Neural cell (in vitro differentiated cells): ENCODE data around the gene PRKCQ. TPM values are rescaled to one million over a fixed set of nuclear protein-coding genes. Genes with fewer than 3 reads are reported as not detected.

Source experiments
- H2AFZ ChIP-seq: fragments of 200-600, 300-800 bp; sonication (generic), shearing (Covaris generic); 2 replicates; pipeline ENCODE4 v1.6.0; 2014; ENCODE audit warnings: low read depth, mild to moderate bottlenecking, antibody characterized with exemption, low read length, moderate library complexity
- H3F3A ChIP-seq: fragments of 200-600 bp; shearing (Covaris generic); 2 replicates; pipeline ENCODE4 v1.6.1; 2016; ENCODE audit warnings: mild to moderate bottlenecking, moderate library complexity, mixed read lengths, antibody characterized with exemption, low read length; ENCODE audit not compliant: insufficient read depth, poor library complexity, severe bottlenecking
- H3K27ac ChIP-seq: fragments of 200-600, 300-800 bp; sonication (generic), shearing (Covaris generic); 2 replicates; pipeline ENCODE4 v1.5.1; 2014; ENCODE audit warnings: mild to moderate bottlenecking, low read length, moderate library complexity
- H3K27me3 ChIP-seq: fragments of 300-800, 200-600 bp; sonication (generic), shearing (Covaris generic); 2 replicates; pipeline ENCODE4 v1.6.0; 2014; ENCODE audit warnings: mild to moderate bottlenecking, low read depth, low read length, moderate library complexity; ENCODE audit not compliant: insufficient read depth
- H3K36me3 ChIP-seq: fragments of 300-800, 200-600 bp; sonication (generic), shearing (Covaris generic); 2 replicates; pipeline ENCODE4 v1.5.1; 2014; ENCODE audit warnings: mild to moderate bottlenecking, antibody characterized with exemption, low read length, moderate library complexity; ENCODE audit not compliant: insufficient read depth
- H3K4me2 ChIP-seq: fragments of 300-800, 200-600 bp; sonication (generic), shearing (Covaris generic); 2 replicates; pipeline ENCODE4 v1.6.0; 2014; ENCODE audit warnings: mild to moderate bottlenecking, low read length
- H3K4me3 ChIP-seq: fragments of 300-800, 200-600 bp; sonication (generic), shearing (Covaris generic); 2 replicates; pipeline ENCODE4 v1.5.1; 2014; ENCODE audit warnings: mild to moderate bottlenecking, low read length, moderate library complexity
- H3K79me2 ChIP-seq: fragments of 200-600 bp; shearing (Covaris generic); replicated peaks from 2 replicates; pipeline ENCODE4 v1.6.0; 2014; ENCODE audit warnings: mild to moderate bottlenecking, low read length, moderate library complexity; ENCODE audit not compliant: insufficient read depth
- H3K9ac ChIP-seq: fragments of 300-800, 200-600 bp; sonication (generic), shearing (Covaris generic); 2 replicates; pipeline ENCODE4 v1.6.1; 2016; ENCODE audit warnings: mild to moderate bottlenecking, low read length, mixed read lengths
- H3K9me2 ChIP-seq: fragments of 200-600 bp; shearing (Covaris generic); 2 replicates; pipeline ENCODE4 v1.6.1; 2016; ENCODE audit warnings: mild to moderate bottlenecking, low read length, mixed read lengths; ENCODE audit not compliant: insufficient read depth
- H3K9me3 ChIP-seq: fragments of 200-600, 300-800 bp; sonication (generic), shearing (Covaris generic); 2 replicates; pipeline ENCODE4 v1.6.1; 2016; ENCODE audit warnings: mild to moderate bottlenecking, mixed run types, low read length, moderate library complexity, mixed read lengths
- H4K20me1 ChIP-seq: fragments of 200-600 bp; shearing (Covaris generic); 2 replicates; pipeline ENCODE4 v1.6.1; 2016; ENCODE audit warnings: mild to moderate bottlenecking, mixed run types; ENCODE audit not compliant: insufficient read depth
- EP300 ChIP-seq: fragments of 450-650 bp; conservative IDR thresholded peaks from 2 replicates; pipeline ENCODE4 v1.6.1; 2014; ENCODE audit warnings: antibody characterized with exemption, mild to moderate bottlenecking, moderate library complexity; ENCODE audit not compliant: poor library complexity, severe bottlenecking
- EZH2 ChIP-seq: fragments of 200-600, 300-800 bp; shearing (Covaris generic), sonication (generic); IDR thresholded peaks from 2 replicates; pipeline ENCODE4 v1.6.1; 2014; ENCODE audit warnings: antibody characterized with exemption, low read length, borderline replicate concordance, mild to moderate bottlenecking; ENCODE audit not compliant: insufficient read depth, poor library complexity, severe bottlenecking
- MXI1 ChIP-seq: fragments of 450-650 bp; conservative IDR thresholded peaks from 2 replicates; pipeline ENCODE4 v1.6.1; 2014; ENCODE audit warnings: antibody characterized with exemption, mild to moderate bottlenecking; ENCODE audit not compliant: poor library complexity, severe bottlenecking
- POLR2AphosphoS5 ChIP-seq: IDR thresholded peaks from 2 replicates; pipeline ENCODE4 v1.6.1; 2012
- RAD21 ChIP-seq: fragments of 450-650 bp; conservative IDR thresholded peaks from 2 replicates; pipeline ENCODE4 v1.6.1; 2014; ENCODE audit warnings: antibody characterized with exemption, mild to moderate bottlenecking, moderate library complexity
- SMC3 ChIP-seq: fragments of 450-650 bp; conservative IDR thresholded peaks from 2 replicates; pipeline ENCODE4 v1.6.1; 2014; ENCODE audit warnings: antibody characterized with exemption, mild to moderate bottlenecking, moderate library complexity; ENCODE audit not compliant: poor library complexity
- TAF1 ChIP-seq: IDR thresholded peaks from 2 replicates; pipeline ENCODE4 v1.6.1; 2012; ENCODE audit warnings: low read depth
- polyA plus RNA-seq: library from polyadenylated mRNA; depleted of rRNA; stranded (reverse); fragments of >200 nt; gene quantifications from 2 replicates; pipeline ENCODE4 v1.2.3, GENCODE V29; 2014
- TF ChIP-seq, protein P1 (sequence below): IDR thresholded peaks from 2 replicates; pipeline ENCODE4 v1.6.1; 2012; ENCODE audit warnings: borderline replicate concordance
- TF ChIP-seq, protein P2 (sequence below): fragments of 450-650 bp; IDR thresholded peaks from 2 replicates; pipeline ENCODE4 v1.5.1; 2014; ENCODE audit warnings: antibody characterized with exemption, mild to moderate bottlenecking, moderate library complexity; ENCODE audit not compliant: poor library complexity, severe bottlenecking

Gene PRKCQ
- polyA plus RNA-seq, 1 donor from 2014 or later, result 0.61 TPM

DNA sequence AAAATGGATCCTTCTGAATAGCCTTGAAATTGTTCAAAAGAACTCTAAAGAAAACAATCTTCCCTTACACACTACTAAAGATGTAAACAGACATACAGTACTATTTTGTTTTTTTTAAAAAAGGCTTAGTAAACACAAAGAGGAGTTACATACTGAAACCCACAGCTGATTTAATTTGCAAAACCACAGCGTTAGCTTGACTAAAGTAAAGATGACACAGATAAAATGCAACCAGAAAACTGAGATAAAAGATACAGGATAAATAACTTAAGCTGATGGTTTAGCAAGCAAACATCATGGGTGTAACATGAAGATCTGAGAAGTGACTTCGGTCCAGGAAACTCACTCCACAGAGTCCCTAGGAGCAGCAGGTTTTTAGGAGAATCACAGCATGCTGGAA is 21.8 kb downstream of the PRKCQ start:
- no peaks in the 10 kb centered on the region for H3K9me2 ChIP-seq
- no peaks in the 10 kb centered on the region for H3K27me3 ChIP-seq
- no peaks in the 10 kb centered on the region for H3K36me3 ChIP-seq
- H3K79me2 ChIP-seq, result no peaks in the 10 kb centered on the region
- no peak for TF ChIP-seq SMC3
- no peak for TF ChIP-seq EP300
- no peak for TF ChIP-seq POLR2AphosphoS5
- no peak for TF ChIP-seq EZH2
- TF ChIP-seq, protein P1, sequence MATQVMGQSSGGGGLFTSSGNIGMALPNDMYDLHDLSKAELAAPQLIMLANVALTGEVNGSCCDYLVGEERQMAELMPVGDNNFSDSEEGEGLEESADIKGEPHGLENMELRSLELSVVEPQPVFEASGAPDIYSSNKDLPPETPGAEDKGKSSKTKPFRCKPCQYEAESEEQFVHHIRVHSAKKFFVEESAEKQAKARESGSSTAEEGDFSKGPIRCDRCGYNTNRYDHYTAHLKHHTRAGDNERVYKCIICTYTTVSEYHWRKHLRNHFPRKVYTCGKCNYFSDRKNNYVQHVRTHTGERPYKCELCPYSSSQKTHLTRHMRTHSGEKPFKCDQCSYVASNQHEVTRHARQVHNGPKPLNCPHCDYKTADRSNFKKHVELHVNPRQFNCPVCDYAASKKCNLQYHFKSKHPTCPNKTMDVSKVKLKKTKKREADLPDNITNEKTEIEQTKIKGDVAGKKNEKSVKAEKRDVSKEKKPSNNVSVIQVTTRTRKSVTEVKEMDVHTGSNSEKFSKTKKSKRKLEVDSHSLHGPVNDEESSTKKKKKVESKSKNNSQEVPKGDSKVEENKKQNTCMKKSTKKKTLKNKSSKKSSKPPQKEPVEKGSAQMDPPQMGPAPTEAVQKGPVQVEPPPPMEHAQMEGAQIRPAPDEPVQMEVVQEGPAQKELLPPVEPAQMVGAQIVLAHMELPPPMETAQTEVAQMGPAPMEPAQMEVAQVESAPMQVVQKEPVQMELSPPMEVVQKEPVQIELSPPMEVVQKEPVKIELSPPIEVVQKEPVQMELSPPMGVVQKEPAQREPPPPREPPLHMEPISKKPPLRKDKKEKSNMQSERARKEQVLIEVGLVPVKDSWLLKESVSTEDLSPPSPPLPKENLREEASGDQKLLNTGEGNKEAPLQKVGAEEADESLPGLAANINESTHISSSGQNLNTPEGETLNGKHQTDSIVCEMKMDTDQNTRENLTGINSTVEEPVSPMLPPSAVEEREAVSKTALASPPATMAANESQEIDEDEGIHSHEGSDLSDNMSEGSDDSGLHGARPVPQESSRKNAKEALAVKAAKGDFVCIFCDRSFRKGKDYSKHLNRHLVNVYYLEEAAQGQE, result no peak
- no peak overlapping the region for H3K4me3 ChIP-seq
- H3F3A ChIP-seq, result no peaks in the 10 kb centered on the region
- H3K9me3 ChIP-seq, result no peaks in the 10 kb centered on the region
- no peaks in the 10 kb centered on the region for H4K20me1 ChIP-seq
- H3K9ac ChIP-seq, result no peak overlapping the region
- H3K27ac ChIP-seq, result no peak overlapping the region
- no peak overlapping the region for H2AFZ ChIP-seq
- no peak overlapping the region for H3K4me2 ChIP-seq

DNA sequence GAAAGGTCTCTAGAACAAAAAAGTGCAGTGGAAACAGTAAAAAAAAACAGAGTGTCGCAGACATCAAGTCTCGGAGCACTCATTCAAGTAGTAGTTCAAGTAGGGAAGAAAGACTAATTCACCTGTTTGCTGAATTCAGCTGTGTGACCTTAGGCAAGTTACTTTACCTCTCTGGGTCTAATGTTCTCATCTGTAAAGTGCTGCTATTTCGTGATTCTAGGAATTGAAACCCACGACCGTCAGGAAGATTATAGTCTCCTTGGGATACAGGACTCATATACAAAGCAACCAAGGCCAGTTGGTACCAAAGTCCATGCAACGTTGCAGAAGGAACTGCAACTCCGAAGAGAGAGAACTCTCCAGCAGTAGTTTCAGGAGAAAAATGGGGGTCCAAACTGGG is 26.1 kb downstream of the PRKCQ start:
- Histone ChIP-seq H3K36me3 (no peaks in the 10 kb centered on the region), H3K79me2 (no peaks in the 10 kb centered on the region), H4K20me1 (no peaks in the 10 kb centered on the region), H3K4me3 (no peak overlapping the region), H3K9me3 (no peaks in the 10 kb centered on the region), H3K4me2 (no peak overlapping the region), H3K9me2 (no peaks in the 10 kb centered on the region), H3F3A (no peaks in the 10 kb centered on the region), H2AFZ (no peak overlapping the region), H3K9ac (no peak overlapping the region), H3K27me3 (no peaks in the 10 kb centered on the region), H3K27ac (no peak overlapping the region)
- TF ChIP-seq RAD21 (no peak), SMC3 (no peak), TAF1 (no peak), POLR2AphosphoS5 (no peak), EP300 (no peak), EZH2 (no peak), MXI1 (no peak)
- TF ChIP-seq, protein P2, sequence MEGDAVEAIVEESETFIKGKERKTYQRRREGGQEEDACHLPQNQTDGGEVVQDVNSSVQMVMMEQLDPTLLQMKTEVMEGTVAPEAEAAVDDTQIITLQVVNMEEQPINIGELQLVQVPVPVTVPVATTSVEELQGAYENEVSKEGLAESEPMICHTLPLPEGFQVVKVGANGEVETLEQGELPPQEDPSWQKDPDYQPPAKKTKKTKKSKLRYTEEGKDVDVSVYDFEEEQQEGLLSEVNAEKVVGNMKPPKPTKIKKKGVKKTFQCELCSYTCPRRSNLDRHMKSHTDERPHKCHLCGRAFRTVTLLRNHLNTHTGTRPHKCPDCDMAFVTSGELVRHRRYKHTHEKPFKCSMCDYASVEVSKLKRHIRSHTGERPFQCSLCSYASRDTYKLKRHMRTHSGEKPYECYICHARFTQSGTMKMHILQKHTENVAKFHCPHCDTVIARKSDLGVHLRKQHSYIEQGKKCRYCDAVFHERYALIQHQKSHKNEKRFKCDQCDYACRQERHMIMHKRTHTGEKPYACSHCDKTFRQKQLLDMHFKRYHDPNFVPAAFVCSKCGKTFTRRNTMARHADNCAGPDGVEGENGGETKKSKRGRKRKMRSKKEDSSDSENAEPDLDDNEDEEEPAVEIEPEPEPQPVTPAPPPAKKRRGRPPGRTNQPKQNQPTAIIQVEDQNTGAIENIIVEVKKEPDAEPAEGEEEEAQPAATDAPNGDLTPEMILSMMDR, result no peak
- TF ChIP-seq, protein P1, result no peak
